Neuron (in vitro differentiated cells): ENCODE measurements around the gene ARMC3.
"Not testable (repeated sequence)": the region's sequence is repeated elsewhere in the genome, so short reads cannot be mapped to it uniquely, and the experiment has no call there.

Source experiments
- H2AFZ ChIP-seq: one replicate; pipeline ENCODE4 v1.6.1; 2013; ENCODE audit warnings: low read depth, mild to moderate bottlenecking, inconsistent platforms, low read length, moderate library complexity
- H3K27me3 ChIP-seq: one replicate; pipeline ENCODE4 v1.6.1; 2013; ENCODE audit warnings: low read length; ENCODE audit not compliant: insufficient read depth
- H3K36me3 ChIP-seq: one replicate; pipeline ENCODE4 v1.6.1; 2013; ENCODE audit warnings: low read length; ENCODE audit not compliant: insufficient read depth
- H3K4me1 ChIP-seq: one replicate; pipeline ENCODE4 v1.6.1; 2013; ENCODE audit warnings: low read length; ENCODE audit not compliant: insufficient read depth
- H3K4me3 ChIP-seq: 2 replicates; pipeline ENCODE4 v1.5.1; 2013; ENCODE audit warnings: mild to moderate bottlenecking, low read length, moderate library complexity
- H3K9me3 ChIP-seq: one replicate; pipeline ENCODE4 v1.6.1; 2013; ENCODE audit warnings: low read length

Gene ARMC3

DNA sequence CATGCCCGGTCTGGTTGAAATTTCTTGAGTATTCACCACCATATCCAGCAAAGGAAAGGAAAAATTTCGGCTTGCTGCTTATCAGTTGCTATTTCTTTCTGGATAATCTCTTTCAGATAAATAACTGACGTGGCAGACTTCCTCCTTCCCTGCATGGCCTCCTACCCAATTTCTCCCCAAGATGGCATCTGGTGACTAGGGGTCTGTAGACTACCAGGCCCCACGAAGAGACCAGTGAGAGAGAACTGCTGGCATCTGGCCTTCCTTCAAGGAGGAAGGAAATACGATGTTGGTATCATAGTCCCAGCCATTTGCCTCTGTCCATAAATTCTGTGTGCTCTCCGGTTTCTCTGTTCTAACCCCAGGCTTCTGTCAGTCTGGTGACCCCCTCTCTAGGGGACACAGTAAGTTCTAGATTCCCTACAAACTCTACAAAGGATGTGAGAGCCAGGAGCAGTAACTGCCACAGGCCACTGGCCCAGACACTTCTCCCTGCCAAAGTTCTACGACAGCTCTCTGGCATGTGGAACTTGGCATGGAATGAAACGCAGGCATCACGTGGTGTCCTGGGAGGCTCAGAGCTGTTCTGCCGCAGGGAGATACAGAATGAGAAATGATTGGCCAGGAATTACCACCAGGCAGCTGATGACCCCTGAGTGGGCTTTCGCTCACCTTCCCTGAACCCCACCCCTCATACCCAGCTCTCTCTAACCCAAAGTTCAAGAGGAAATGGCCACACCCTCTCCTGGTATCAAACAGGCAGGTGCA lies 137.5 kb downstream of the ARMC3 start:
- Histone ChIP-seq H3K4me3 (no peak overlapping the region), H3K36me3 (no peaks in the 10 kb centered on the region), H3K4me1 (peaks cover 9% of the 10 kb centered on the region), H3K9me3 (peaks cover 3% of the 10 kb centered on the region), H3K27me3 (peaks cover 3% of the 10 kb centered on the region), H2AFZ (no peak overlapping the region)

DNA sequence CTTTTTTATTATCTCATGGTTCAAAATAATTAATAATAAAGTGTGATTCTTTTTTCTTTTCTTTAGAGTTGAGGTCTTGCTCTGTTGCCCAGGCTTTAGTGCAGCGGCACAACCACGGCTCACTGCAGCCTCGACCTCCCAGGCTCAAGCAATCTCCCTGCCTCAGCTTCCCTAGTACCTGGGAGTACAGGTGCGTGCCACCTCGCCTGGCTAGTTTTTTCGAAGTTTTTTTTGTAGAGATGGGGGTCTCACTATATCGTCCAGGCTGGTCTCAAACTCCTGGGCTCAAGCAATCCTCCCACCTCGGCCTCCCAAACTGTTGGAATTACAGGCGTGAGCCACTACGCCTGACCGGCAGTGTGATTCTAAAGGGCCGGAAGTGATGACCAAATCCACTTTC lies 139.5 kb downstream of the ARMC3 start:
- H2AFZ ChIP-seq = no peak overlapping the region
- peaks cover 9% of the 10 kb centered on the region for H3K4me1 ChIP-seq
- no peaks in the 10 kb centered on the region for H3K9me3 ChIP-seq
- H3K4me3 ChIP-seq = no peak overlapping the region
- H3K36me3 ChIP-seq = no peaks in the 10 kb centered on the region
- H3K27me3 ChIP-seq = peaks cover 3% of the 10 kb centered on the region

GRCh38 chr10:23067939-23068775 lies 140.3 kb downstream of the ARMC3 start:
- Histone ChIP-seq H3K4me1 (peaks cover 5% of the 10 kb centered on the region), H2AFZ (no peak overlapping the region), H3K9me3 (no peaks in the 10 kb centered on the region), H3K27me3 (peaks cover 3% of the 10 kb centered on the region), H3K4me3 (no peak overlapping the region), H3K36me3 (no peaks in the 10 kb centered on the region)

- H3K36me3 ChIP-seq = no peaks in the 10 kb centered on the region
- no peak overlapping the region for H2AFZ ChIP-seq
- H3K27me3 ChIP-seq = peaks cover 3% of the 10 kb centered on the region
- H3K4me1 ChIP-seq = no peaks in the 10 kb centered on the region
- no peak overlapping the region for H3K4me3 ChIP-seq
- no peaks in the 10 kb centered on the region for H3K9me3 ChIP-seq
Observed at GRCh38 chr10:23069019-23069815, 141.4 kb downstream of the ARMC3 start.

DNA sequence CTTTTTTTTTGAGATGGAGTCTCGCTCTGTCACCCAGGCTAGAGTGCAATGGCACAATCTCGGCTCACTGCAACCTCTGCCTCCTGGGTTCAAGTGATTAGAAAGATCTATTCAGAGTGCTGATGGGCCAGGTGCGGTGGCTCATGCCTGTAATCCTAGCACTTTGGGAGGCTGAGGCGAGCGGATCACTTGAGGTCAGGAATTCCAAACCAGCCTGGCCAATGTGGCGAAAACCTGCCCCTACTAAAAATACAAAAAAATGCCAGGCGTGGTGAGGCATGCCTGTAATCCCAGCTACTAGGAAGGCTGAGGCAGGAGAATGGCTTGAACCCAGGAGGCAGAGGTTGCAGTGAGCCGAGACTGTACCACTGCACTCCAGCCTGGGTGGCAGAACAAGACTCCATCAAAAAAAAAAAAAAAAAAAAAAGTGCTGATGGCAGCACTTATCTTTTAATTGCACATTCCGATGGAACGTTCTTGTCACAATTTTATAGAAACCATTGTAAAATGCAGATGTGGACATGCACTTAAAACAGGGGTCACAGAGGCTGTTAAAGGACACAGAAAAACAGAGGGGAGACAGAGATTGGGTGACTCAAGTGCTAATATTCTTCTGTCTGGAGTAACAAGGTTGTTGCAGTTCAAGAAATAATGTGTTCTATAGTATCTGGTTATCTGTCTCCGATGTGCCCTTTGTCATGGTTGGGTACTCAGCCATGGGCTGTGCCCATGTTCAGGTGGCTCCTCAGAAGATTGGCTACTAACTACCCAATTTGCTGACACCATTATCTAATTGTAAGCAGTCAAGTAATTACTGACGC lies 142.4 kb downstream of the ARMC3 start:
- H3K4me3 ChIP-seq, H3K9me3 ChIP-seq, H3K4me1 ChIP-seq, H3K36me3 ChIP-seq, H3K27me3 ChIP-seq, H2AFZ ChIP-seq: not testable (repeated sequence)

GRCh38 chr10:23070913-23071218 lies 143.0 kb downstream of the ARMC3 start:
- Histone ChIP-seq H3K9me3 (no peaks in the 10 kb centered on the region), H2AFZ (no peak overlapping the region), H3K27me3 (peaks cover 2% of the 10 kb centered on the region), H3K4me1 (no peaks in the 10 kb centered on the region), H3K36me3 (no peaks in the 10 kb centered on the region), H3K4me3 (no peak overlapping the region)

GRCh38 chr10:23072593-23072992 lies 144.7 kb downstream of the ARMC3 start:
- not testable (repeated sequence) for H3K4me1 ChIP-seq, H3K9me3 ChIP-seq, H3K27me3 ChIP-seq, H3K4me3 ChIP-seq, H2AFZ ChIP-seq, H3K36me3 ChIP-seq

- Histone ChIP-seq H3K4me3 (no peak overlapping the region), H3K27me3 (peaks cover 2% of the 10 kb centered on the region), H3K9me3 (no peaks in the 10 kb centered on the region), H2AFZ (no peak overlapping the region), H3K4me1 (no peaks in the 10 kb centered on the region), H3K36me3 (no peaks in the 10 kb centered on the region)
Observed at GRCh38 chr10:23073527-23073926, 145.7 kb downstream of the ARMC3 start.

DNA sequence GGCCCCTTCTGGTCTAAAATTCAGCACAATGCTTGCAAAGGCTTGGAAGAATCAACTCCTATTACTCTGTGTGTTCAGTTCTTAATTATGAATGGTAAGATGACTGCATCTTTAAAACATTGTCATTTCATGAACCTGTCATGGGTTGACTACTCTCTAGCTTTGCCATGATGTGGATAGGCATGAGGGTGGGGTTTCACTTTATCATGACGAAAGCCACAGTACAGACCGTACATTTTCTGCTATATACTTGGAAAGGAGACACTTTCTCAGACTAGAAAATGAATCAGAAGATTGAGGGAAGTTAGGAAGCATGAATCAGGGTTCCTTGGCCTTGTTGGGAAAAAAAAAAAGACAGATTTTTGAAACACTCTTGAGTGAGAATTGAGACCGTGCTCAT lies 147.8 kb downstream of the ARMC3 start:
- no peak overlapping the region for H2AFZ ChIP-seq
- H3K36me3 ChIP-seq = no peaks in the 10 kb centered on the region
- H3K27me3 ChIP-seq = peaks cover 5% of the 10 kb centered on the region
- no peaks in the 10 kb centered on the region for H3K9me3 ChIP-seq
- no peak overlapping the region for H3K4me3 ChIP-seq
- H3K4me1 ChIP-seq = no peaks in the 10 kb centered on the region

GRCh38 chr10:23078114-23078513 lies 150.3 kb downstream of the ARMC3 start:
- Histone ChIP-seq H3K9me3 (no peaks in the 10 kb centered on the region), H3K4me1 (no peaks in the 10 kb centered on the region), H3K27me3 (peaks cover 5% of the 10 kb centered on the region), H2AFZ (no peak overlapping the region), H3K4me3 (no peak overlapping the region), H3K36me3 (no peaks in the 10 kb centered on the region)

DNA sequence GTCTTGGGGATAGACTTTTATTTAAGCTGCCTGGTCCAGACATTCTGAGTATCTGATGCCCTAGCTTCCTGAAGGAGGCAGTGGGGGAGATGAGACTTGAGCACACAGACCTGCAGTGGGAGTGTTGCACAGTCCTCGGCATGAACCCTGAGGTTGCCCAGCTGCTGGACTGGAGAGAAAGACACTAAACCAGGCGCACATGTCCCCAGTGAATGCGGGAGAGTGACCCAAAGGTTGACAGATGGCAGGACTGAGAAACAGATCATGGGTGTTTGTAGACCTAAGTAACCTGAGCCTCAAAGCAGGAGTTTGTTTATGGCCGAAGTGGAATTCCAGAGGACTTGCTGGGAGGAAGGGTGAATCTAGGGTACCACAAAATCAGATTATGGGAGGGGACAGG lies 151.8 kb downstream of the ARMC3 start:
- Histone ChIP-seq H3K4me3 (no peak overlapping the region), H3K9me3 (no peaks in the 10 kb centered on the region), H3K27me3 (peaks cover 5% of the 10 kb centered on the region), H3K36me3 (no peaks in the 10 kb centered on the region), H2AFZ (no peak overlapping the region), H3K4me1 (no peaks in the 10 kb centered on the region)

DNA sequence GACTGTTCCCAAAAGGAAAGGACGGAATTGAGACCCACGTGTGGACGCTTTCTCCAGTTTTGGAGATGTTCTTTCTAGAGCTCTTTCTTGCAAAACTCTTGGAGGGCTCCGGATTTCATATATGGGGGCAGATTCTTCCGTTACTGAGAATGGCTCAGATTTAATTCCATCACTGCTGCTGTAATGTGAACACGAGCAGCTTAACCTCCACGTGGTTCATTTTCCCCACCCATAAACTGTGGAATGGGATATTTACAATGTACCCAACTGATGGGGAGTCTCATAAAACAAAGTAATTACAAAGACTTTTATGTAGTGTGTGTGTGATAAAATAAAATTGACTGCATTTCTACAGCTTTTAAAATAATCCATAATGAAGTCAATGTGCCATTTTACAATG lies 152.4 kb downstream of the ARMC3 start:
- peaks cover 3% of the 10 kb centered on the region for H3K27me3 ChIP-seq
- no peak overlapping the region for H2AFZ ChIP-seq
- H3K4me3 ChIP-seq = no peak overlapping the region
- no peaks in the 10 kb centered on the region for H3K9me3 ChIP-seq
- H3K36me3 ChIP-seq = no peaks in the 10 kb centered on the region
- H3K4me1 ChIP-seq = no peaks in the 10 kb centered on the region
